ENCODE results near the gene KLF15. TPM values are rescaled to one million over a fixed set of nuclear protein-coding genes. Genes with fewer than 3 reads are reported as not detected.

Gene KLF15
- total RNA-seq, 1 donor from 2014 or later = 0.31 TPM

- Mint-ChIP-seq H3K27me3 (peaks cover 3% of the 10 kb centered on the region), H3K9me3 (no peaks in the 10 kb centered on the region), H3K4me3 (no peak overlapping the region), H3K27ac (no peak overlapping the region), H3K36me3 (ENCODE audit: low read depth) (no peaks in the 10 kb centered on the region), H3K4me1 (no peaks in the 10 kb centered on the region)
- ChIA-PET CTCF (no interaction called here), POLR2A (no interaction called here)
- intact Hi-C loops (cut with micrococcal nuclease) = no loop called here
- no peak for TF ChIP-seq CTCF (IDR thresholded peaks at IDR 0.05)
- ATAC-seq (ENCODE audit: low read depth) (no peak), DNase-seq (no peak)
These were observed 14.0 kb upstream of the KLF15 start for GRCh38 chr3:126371096-126371705.

- TF ChIP-seq CTCF (IDR thresholded peaks at IDR 0.05) = no peak
- ATAC-seq (ENCODE audit: low read depth) = no peak
- H3K4me3 Mint-ChIP-seq = no peak overlapping the region
- no peak overlapping the region for H3K27ac Mint-ChIP-seq
- no peaks in the 10 kb centered on the region for H3K4me1 Mint-ChIP-seq
- ChIA-PET POLR2A (no interaction called here), CTCF (no interaction called here)
- H3K36me3 Mint-ChIP-seq (ENCODE audit: low read depth) = no peaks in the 10 kb centered on the region
- peaks cover 3% of the 10 kb centered on the region for H3K27me3 Mint-ChIP-seq
- H3K9me3 Mint-ChIP-seq = no peaks in the 10 kb centered on the region
- no peak for DNase-seq
- intact Hi-C loops (cut with micrococcal nuclease) = no loop called here
These were observed 13.4 kb upstream of the KLF15 start for GRCh38 chr3:126370606-126371005.

GRCh38 chr3:126370055-126370454 lies 12.8 kb upstream of the KLF15 start:
- POLR2A ChIA-PET = no interaction called here
- H3K36me3 Mint-ChIP-seq (ENCODE audit: low read depth) = no peaks in the 10 kb centered on the region
- H3K4me3 Mint-ChIP-seq = no peak overlapping the region
- no peak for TF ChIP-seq CTCF (IDR thresholded peaks at IDR 0.05)
- peaks cover 3% of the 10 kb centered on the region for H3K27me3 Mint-ChIP-seq
- ATAC-seq (ENCODE audit: low read depth) (no peak), DNase-seq (no peak)
- H3K27ac Mint-ChIP-seq = no peak overlapping the region
- intact Hi-C loops (cut with micrococcal nuclease) = no loop called here
- no peaks in the 10 kb centered on the region for H3K9me3 Mint-ChIP-seq
- no peaks in the 10 kb centered on the region for H3K4me1 Mint-ChIP-seq
- CTCF ChIA-PET = no interaction called here

- H3K27ac Mint-ChIP-seq = no peak overlapping the region
- CTCF ChIA-PET = no interaction called here
These were observed 12.3 kb upstream of the KLF15 start for GRCh38 chr3:126369490-126369889.

GRCh38 chr3:126367316-126367805 lies 10.2 kb upstream of the KLF15 start:
- DNase-seq = no peak
- no peak for ATAC-seq (ENCODE audit: low read depth)
- H3K4me1 Mint-ChIP-seq = no peaks in the 10 kb centered on the region
- ChIA-PET CTCF (no interaction called here), POLR2A (no interaction called here)
- no peaks in the 10 kb centered on the region for H3K9me3 Mint-ChIP-seq
- no peak overlapping the region for H3K27ac Mint-ChIP-seq
- H3K27me3 Mint-ChIP-seq = peaks cover 4% of the 10 kb centered on the region
- TF ChIP-seq CTCF (IDR thresholded peaks at IDR 0.05) = no peak
- intact Hi-C loops (cut with micrococcal nuclease) = no loop called here
- H3K4me3 Mint-ChIP-seq = no peak overlapping the region
- no peaks in the 10 kb centered on the region for H3K36me3 Mint-ChIP-seq (ENCODE audit: low read depth)

More at GRCh38 chr3:126369490-126369889, 12.3 kb upstream of the KLF15 start:
- H3K27me3 Mint-ChIP-seq = peaks cover 3% of the 10 kb centered on the region
- DNase-seq (no peak), ATAC-seq (ENCODE audit: low read depth) (no peak)
- no peaks in the 10 kb centered on the region for H3K4me1 Mint-ChIP-seq
- POLR2A ChIA-PET = no interaction called here
- TF ChIP-seq CTCF (IDR thresholded peaks at IDR 0.05) = no peak
- intact Hi-C loops (cut with micrococcal nuclease) = no loop called here
- H3K4me3 Mint-ChIP-seq = no peak overlapping the region
- H3K9me3 Mint-ChIP-seq = no peaks in the 10 kb centered on the region
- no peaks in the 10 kb centered on the region for H3K36me3 Mint-ChIP-seq (ENCODE audit: low read depth)

All from activated B cell treated with CpG ODN at 0.5 μM for 24 hours (primary cell).